ENCODE results near the gene EP400. TPM values are rescaled to one million over a fixed set of nuclear protein-coding genes. Genes with fewer than 3 reads are reported as not detected.
"Not testable (repeated sequence)": the region's sequence is repeated elsewhere in the genome, so short reads cannot be mapped to it uniquely, and the experiment has no call there.

Gene EP400
- total RNA-seq, 1 donor, result 19.9 TPM

DNA sequence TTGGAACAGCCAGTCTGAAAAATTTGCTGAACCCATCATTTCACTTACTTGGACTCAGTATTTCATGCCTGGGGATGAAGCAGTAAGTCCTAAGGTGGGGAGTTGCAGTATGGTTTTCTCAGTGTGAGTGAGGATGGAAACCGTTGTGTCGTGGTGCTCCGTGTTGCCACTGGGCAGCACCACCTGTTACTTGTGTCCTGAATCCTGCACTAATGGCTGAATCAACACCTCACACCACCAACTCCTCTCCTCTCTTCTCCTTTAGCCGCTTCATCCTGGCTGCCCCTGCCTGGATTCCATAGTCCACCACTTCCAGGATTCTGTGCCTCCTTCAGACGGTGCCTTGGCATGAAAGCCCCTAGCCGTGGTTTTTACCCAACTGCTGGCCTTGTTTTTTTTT lies 3.0 kb upstream of the EP400 start:
- no peak for DNase-seq (ENCODE audit: low read depth in 2 of 3, low spot score in 2 of 3)

DNA sequence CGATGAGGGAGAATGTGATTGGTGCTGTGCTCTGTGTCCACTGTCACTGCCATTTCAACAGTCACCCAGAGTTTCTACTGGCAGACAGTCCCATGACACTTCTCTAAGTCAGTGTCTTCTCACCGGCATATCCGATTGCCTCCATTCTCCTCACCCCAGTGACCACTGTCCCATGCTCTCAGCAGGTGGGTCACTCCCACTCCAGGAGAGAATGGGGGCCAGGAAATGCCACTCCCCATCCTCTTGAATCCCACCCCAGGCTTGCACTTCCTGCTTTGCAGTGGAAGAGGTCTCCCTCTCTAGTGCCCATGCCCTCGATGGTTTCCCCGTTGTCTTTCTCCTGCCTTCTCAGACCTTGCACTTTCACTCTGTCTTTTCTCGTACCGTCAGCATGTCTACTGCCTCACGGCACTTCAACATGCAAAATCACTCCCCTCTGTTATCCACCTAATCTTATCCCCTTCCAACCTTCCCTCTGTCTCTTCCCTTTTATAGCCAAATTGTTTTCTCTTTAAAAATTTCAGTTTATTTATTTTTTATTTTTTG lies 2.2 kb upstream of the EP400 start:
- DNase-seq (ENCODE audit: low read depth in 2 of 3, low spot score in 2 of 3), result no peak

DNA sequence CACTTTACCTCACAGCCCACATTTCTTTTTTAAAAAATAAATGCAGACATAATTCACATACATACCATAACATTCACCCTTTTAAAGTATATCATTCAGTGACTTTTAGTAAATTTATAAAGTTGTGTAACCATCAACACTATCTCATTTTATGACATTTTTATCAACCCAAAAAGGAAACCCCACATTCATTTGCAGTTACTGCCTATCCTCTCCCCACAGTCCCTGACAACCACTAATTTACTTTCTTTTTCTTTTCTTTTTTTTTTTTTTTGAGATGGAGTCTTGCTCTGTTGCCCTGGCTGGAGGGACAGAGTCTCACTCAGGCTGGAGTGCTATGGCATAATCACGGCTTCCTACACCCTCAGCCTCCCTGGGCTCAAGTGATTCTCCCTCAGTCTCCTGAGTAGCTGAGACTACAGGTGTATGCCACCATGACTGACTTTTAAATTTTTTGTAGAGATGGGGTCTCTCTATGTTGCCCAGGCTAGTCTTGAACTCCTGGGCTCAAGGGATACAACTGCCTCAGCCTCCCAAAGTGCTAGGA lies 1.5 kb upstream of the EP400 start:
- peak in 1 of 3 donors; percentile 28 for DNase-seq (ENCODE audit: low read depth in 2 of 3, low spot score in 2 of 3)

DNA sequence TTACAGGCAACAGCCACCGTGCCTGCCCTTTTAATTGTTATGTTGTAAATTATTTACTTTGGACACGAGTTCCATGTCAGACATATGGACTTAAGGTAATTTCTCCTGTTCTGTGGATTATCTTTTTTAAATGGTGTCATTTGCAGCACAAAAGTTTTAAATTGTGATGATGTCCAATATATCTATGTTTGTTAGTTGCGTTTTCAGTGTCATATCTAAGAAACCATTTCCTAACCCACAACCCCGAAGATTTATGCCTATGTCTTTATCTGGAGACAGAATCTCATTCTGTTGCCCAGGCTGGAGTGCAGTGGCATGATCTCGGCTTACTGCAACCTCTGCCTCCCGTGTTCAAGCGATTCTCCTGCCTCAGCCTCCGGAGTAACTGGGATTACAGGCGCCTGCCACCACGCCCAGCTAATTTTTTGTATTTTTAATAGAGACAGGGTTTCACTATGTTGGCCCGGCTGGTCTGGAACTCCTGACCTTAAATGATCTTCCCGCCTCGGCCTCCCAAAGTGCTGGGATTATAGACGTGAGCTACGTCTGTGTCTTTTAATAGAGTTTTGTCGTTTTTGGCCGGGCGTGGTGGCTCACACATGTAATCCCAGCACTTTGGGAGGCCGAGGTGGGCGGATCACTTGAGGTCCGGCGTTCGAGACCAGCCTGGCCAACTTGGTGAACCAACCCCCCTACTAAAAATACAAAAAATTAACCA lies 870 bp upstream of the EP400 start:
- peak in 2 of 3 donors; percentile 38 to 74 for DNase-seq (ENCODE audit: low read depth in 2 of 3, low spot score in 2 of 3)

DNA sequence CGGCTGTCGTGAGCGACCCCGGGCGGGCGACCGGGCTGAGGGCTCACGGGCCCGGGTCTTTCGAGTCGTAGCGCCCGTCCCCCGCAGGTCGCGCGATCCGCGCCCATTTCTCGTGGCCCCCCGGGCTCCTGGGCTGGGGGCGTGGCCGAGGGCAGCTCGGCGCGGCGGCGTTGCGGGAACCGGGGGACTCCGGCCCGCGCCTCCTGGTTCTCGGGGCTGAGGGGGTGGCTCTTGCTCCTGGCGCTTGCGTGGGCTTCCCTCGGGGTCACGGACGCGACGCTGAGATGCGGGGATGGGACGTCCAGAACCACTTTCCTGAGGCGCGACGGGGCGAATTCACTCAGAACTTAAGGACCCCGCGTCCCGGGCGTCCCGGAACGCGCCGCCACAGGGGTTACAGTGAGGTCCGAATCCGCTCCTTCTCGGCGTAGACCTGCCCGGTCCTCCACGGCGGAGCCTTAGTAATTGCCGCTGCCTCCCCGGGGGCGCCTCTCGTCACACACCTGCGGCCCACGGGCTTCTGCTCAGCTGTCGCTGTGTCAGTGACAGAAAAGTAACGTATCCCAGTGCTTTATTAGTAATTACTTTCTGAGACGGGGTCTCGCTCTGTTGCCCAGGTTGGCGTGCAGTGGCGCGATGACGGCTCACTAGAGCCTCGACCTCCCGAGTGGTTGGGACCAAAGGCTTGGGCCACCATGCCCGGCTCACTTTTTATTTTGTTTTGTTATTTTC lies 606 bp downstream of the EP400 start:
- peak in 2 of 3 donors; percentile 35 to 40 for DNase-seq (ENCODE audit: low read depth in 2 of 3, low spot score in 2 of 3)

DNA sequence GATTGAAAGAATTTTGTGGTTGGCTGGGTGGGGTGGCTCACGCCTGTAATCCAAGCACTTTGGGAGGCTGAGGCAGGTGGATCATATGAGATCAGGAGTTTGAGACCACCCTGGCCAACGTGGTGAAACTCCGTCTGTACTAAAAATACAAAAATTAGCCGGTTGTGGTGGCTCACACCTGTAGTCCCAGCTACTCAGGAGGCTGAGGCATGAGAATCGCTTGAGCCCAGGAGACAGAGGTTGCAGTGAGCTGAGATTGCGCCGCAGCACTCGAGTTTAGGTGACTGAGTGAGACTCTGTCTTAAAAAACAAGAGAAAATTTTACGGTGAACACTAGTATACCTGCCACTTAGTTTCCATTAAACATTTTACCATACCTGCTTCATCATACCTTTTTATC lies 4.1 kb downstream of the EP400 start:
- not testable (repeated sequence) for DNase-seq (ENCODE audit: low read depth in 2 of 3, low spot score in 2 of 3)

DNA sequence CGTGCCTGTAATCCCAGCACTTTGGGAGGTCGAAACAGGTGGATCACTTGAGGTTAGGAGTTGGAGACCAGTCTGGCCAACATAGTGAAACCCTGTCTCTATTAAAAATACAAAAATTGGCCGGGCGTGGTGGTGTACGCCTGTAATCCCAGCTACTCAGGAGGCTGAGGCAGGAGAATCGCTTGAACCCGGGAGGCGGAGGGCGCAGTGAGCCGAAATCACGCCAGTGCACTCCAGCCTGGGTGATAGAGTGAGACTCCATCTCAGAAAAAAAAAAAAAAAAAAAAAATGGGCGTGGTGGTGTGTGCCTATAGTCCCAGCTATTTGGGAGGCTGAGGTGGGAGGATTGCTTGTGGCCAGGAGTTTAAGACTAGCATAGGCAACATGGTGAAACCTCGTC lies 4.7 kb downstream of the EP400 start:
- not testable (repeated sequence) for DNase-seq (ENCODE audit: low read depth in 2 of 3, low spot score in 2 of 3)

DNA sequence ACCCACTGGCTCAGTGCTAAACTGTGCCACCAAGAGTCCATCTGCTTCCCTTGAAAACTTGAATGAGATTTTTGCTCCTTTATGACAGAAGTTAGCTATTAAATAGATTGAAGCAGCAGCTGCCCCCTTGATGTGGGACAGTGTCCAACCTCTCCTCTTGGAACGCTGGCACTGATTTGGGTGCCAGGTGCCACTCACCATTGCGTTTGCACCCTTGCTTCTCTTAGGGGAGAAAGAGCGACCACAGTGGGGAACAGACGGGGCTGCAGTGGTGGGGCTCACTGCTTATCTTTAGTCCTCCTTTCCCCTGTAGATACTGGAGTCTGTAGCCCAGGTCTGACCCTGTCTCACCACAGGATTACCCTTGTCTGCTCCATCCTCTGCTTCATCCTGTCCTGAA lies 9.4 kb downstream of the EP400 start:
- DNase-seq (ENCODE audit: low read depth in 2 of 3, low spot score in 2 of 3), result no peak

DNA sequence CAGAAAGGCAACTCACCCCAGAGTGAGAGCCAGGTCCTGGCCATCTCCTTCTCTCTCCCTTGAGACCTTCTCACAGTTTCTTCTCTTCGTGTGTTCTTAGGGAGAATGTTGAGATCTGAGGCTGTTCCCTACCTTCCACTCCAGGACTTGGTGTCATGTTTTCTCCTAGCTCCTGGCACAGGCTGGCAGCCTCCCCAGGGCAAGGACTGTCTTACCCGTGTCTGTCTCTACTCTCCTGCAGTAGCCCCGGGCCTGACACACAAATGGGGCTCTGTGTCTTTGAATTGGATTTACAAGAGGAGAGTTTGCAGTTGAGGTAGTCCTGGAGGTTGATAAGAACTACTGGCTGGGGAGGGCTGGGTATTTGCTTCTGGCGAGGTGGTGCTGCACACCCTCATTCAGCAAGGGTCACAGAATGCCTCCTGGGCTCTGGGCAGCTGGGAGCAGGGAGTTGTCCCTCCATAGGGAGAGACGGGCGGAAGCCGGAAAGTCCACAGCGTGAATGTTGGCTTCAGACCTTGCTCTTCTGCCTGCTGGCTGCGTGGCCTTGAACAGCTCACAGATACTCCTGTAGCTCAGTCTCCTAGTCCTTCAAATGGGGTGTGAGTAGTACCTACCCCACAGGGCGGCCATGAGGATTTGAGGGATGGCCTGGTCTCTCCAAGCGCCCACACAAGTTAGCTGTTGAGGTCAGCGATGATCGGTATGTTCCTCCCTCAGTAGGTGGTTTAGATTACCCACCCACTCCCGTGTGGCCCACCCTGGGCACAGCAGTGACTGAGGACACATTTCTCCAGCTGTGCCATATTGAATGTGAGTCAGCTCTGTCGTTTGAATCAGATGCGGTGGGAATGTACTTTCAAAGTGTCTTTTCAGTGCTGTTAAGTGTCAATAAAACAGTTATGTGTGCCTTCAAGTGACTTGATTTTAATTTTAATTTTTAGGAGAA lies 10.2 kb downstream of the EP400 start:
- no peak for DNase-seq (ENCODE audit: low read depth in 2 of 3, low spot score in 2 of 3)

DNA sequence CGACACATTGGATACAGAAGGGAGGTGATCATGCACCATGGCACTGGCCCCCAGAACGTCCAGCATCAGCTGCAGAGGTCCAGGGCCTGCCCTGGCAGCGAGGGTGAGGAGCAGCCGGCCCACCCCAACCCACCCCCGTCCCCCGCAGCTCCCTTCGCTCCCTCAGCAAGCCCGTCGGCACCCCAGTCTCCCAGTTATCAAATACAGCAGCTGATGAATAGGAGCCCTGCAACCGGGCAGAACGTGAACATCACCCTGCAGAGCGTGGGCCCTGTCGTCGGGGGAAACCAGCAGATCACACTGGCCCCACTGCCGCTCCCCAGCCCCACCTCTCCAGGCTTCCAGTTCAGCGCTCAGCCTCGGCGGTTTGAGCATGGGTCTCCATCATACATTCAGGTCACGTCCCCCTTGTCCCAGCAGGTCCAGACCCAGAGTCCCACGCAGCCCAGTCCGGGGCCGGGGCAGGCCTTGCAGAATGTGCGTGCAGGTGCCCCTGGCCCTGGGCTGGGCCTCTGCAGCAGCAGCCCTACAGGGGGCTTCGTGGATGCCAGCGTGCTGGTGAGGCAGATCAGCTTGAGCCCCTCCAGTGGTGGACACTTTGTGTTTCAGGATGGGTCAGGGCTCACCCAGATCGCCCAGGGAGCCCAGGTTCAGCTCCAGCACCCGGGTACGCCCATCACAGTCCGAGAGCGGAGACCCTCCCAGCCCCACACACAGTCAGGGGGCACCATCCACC lies 11.0 kb downstream of the EP400 start:
- DNase-seq (ENCODE audit: low read depth in 2 of 3, low spot score in 2 of 3), result not testable (repeated sequence)

DNA sequence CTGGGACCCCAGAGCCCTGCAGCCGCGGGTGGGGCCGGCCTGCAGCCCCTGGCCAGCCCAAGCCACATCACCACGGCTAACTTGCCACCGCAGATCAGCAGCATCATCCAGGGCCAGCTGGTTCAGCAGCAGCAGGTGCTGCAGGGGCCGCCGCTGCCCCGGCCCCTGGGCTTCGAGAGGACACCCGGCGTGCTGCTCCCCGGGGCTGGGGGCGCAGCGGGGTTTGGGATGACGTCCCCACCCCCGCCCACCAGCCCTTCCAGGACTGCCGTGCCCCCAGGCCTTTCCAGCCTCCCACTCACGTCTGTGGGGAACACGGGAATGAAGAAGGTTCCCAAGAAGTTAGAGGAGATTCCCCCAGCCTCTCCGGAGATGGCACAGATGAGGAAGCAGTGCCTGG lies 11.6 kb downstream of the EP400 start:
- not testable (repeated sequence) for DNase-seq (ENCODE audit: low read depth in 2 of 3, low spot score in 2 of 3)

DNA sequence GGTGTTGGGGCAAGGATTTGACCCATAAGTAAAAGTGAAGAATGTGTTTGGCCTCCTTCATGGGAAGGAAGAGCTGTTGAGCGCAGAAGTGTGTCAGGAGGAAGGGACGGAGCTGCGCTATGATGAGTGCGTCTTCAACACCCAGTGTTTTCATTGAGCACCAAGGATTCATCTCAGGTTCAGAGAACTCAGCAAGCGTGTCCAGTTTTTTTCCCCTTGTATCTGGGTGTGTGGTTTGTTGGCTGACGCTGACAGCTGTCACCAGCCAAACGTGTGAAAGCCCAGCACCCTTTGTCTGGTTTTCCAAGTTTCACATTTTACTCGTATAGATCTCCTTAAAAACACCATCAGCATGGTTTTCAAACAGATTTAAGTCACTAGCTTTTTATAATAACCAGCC lies 12.3 kb downstream of the EP400 start:
- DNase-seq (ENCODE audit: low read depth in 2 of 3, low spot score in 2 of 3), result no peak

DNA sequence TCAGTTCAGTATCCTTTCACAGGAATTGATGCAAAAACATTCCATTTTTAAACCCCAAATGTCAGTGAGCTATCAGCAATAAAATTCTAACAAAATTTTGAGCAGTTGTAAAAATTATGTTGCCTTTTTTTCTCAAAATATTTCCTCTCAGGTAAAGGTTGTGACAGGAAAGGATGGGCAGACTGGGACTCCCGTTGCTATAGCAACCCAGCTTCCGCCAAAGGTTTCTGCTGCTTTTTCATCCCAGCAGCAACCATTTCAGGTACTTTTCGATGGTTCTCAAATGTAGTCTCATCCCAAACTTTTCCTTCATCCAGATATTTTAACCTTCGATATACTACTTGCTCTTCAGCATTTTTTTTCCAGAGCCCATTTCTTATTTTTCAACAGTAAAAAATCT lies 13.6 kb downstream of the EP400 start:
- DNase-seq (ENCODE audit: low read depth in 2 of 3, low spot score in 2 of 3), result no peak

DNA sequence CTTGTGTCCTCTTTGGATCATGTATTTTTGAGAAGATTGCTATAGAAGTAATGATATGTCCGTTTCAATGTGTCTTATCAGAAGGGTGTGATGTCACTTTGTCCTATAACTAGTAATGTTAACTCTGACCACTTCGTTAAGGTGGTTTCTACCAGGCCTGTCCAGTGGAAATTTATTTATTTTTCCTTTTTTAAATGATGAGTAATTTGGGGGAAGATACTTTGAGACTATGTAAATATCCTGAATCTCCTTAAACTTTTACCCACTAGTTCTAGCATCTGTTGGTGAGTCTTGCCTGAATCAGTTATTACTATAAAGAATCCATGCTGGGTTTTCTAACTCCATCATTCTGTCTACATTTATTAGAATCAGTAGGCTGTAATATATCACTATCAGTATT lies 15.3 kb downstream of the EP400 start:
- no peak for DNase-seq (ENCODE audit: low read depth in 2 of 3, low spot score in 2 of 3)

DNA sequence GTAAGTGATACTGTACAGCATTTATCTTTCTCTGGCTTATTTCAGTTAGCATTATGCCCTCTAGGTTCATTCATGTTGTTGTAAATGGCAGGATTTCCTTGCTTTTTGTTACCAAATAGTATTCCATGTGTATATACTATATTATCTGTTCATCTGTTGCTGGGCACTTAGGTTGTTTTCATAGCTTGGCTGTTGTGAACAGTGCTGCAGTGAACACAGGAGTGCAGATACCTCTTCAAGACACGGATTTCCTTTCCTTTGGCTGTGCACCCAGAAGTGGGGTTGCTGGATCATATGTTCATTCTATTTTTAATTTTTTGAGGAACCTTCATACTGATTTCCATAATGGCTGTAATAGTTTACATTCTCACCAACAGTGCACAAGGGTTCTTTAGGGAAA lies 21.5 kb downstream of the EP400 start:
- no peak for DNase-seq (ENCODE audit: low read depth in 2 of 3, low spot score in 2 of 3)

DNA sequence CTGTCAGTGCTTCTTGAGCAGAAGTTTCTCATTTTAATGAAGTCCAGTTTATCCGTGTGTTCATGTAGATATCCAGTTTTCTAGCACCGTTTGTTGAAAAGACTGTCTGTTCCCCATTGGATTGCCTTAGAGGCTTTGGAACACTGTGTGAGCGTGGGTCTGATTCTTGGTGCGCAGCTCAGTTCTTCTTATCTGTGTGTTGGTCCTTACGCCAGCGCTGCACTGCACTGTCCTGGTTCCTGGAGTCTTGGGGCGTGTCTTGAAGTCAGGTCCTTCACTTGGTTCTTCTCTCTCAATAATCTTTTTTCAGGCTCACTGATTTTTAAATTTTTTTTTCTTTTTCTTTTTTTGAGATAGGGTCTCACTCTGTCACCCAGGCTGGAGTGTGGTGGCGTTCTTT lies 25.5 kb downstream of the EP400 start:
- no peak for DNase-seq (ENCODE audit: low read depth in 2 of 3, low spot score in 2 of 3)

DNA sequence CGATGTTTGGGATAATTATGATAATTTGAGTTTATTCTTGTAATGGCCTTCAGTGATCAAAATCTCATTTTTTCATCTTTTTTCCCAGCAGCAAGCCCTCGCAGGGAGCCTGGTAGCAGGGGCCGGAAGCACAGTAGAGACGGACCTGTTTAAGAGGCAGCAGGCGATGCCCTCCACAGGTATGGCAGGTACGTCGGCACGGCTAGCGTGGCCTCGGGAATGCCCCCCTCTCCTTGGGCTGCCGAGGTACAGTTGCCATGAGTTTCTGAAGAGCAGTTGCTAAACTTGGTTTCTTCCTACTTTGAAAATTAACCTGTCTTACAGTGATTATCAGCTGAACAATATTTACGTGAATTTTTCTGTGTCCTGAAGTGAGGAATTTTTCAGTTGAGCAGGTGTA lies 29.9 kb downstream of the EP400 start:
- no peak for DNase-seq (ENCODE audit: low read depth in 2 of 3, low spot score in 2 of 3)

DNA sequence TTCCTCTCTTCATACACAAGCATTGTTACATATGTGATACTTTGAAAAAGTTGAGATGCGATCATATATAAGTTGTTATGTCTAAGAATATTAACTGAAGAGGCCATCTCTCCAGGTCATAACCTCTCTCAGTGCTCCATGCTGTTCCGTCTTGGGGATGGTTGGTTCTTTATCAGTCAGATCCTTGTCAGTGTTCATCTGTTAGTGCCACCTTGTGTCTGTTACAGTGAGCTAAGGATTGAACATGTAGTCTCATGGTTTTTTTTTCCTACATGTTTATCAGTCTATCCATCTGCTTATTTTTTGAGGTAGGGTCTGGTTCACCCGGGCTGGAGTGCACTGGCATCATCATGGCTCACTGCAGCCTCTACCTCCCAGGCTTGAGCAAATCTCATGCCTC lies 30.5 kb downstream of the EP400 start:
- peak in 2 of 3 donors; percentile 5 to 8 for DNase-seq (ENCODE audit: low read depth in 2 of 3, low spot score in 2 of 3)

DNA sequence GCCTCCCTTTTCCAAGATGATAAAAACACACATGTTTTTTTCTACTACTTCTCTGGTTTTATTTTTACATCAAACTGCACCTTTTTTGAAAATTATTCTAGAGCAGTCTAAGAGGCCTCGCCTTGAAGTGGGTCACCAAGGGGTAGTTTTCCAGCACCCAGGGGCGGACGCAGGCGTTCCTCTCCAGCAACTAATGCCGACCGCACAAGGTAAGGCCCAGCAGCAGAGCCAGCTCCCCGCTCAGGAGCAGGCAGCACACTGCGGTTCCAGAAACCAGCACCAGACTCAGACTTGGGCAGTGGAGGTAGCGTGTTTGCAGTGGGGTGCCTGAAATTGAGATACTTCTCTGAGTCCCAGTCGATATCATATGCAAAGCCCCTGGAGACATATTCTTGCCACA lies 31.6 kb downstream of the EP400 start:
- no peak for DNase-seq (ENCODE audit: low read depth in 2 of 3, low spot score in 2 of 3)

DNA sequence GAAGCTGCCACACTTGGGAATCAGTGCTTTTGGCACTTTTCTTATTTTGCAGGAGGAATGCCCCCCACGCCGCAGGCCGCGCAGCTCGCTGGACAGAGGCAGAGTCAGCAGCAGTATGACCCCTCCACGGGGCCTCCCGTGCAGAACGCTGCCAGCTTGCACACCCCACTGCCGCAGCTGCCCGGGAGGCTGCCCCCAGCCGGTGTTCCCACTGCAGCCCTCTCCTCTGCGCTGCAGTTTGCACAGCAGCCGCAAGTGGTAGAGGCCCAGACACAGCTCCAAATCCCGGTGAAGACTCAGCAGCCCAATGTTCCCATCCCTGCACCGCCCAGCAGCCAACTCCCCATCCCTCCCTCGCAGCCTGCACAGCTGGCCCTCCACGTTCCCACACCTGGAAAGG lies 32.3 kb downstream of the EP400 start:
- DNase-seq (ENCODE audit: low read depth in 2 of 3, low spot score in 2 of 3), result no peak

All from hematopoietic multipotent progenitor cell (in vitro differentiated cells).